ENCODE measurements around the gene SNRPA1.

- TF ChIP-seq CTCF (IDR thresholded peaks at IDR 0.05): no peak
- TF ChIP-seq EP300 (IDR thresholded peaks at IDR 0.05): no peak
Measured at GRCh38 chr15:101246391-101246790, 48.7 kb downstream of the SNRPA1 start.

Data from sigmoid colon (tissue), 4 donors.